Activated CD8-positive, alpha-beta memory T cell treated with anti-CD3 and anti-CD28 coated beads for 24 hours (primary cell): ENCODE measurements around the gene STK11.
A peak's percentile ranks its signal among the peaks of the same experiment; 100 is the strongest.

ENCODE experiments used
- DNase-seq: peaks from one replicate; pipeline ENCODE4 v3.0.0-alpha.2; 2020

STK11 gene

DNA sequence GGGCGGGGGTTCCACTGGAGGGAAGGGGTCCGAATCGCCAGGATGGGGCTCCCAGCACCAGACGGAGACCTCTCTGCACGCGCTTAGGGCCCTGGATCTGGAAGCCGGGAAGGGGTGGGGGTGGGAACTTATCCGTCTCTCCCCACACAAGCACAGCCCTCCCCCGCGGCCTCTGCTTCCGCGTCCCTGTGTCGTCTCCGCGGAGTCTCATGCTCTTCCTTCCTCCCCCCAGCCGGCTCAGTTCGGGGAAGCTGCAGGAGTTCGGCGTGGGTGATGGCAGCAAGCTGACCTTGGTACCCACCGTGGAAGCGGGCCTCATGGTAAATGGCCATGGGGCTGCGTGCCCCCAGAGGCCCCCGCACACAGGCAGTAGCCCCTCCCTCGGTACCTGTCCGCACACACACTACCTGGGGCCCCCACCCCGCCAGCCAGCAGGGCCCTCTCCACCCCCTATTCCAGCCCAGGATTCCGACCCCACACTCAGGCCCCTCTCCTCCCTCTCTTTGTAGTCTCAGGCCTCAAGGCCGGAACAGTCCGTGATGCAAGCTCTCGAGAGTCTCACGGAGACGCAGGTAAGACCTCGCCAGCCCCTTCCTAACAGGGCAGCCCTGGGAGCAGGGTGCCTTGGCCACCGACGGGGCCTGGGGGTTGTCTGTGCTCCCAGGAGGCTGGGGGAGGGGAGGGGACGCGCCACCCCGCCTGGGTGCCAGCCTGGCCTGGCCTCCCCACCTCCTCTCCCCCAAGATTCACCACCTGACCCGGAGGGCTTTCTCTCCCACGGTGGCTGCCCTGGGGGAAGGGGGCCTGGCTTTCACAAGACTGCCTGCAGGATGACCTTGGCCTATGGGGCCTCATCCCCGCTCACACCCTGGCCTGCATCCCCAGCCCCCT, 46.0 kb downstream of the STK11 start:
- peak; percentile 82 for DNase-seq

- peak; percentile 81 for DNase-seq
These were observed 46.7 kb downstream of the STK11 start for GRCh38 chr19:1252221-1252820.

GRCh38 chr19:1252821-1253513, 47.4 kb downstream of the STK11 start:
- peak; percentile 85 for DNase-seq

DNA sequence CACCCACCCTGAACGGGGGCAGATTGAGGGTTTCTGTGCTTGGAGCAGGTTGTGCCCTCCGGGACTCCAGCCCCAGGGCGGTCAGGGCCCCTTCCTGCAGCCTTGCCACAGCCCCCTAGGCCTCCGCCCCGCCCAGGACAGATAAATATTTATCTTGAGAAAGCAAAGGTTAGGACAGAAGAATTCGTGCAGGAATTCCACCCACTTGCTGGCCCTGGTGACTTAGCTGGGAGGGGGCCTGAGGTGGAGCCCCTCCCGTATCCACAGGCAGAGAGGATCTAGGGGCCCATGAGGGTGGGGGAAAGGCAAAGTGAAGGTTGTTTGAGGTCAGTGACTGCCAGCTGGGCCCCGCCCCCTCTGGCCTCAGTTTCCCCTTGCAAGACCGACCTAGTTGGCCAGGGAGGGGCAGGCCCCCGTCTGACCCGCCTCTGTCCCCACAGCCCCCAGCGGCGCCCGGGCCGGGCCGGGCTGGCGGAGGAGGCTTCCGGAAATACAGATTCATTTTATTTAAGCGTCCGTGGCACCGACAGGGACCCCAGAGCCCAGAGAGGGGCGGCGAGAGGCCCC, 48.0 kb downstream of the STK11 start:
- no peak for DNase-seq

- DNase-seq: no peak
These were observed 48.5 kb downstream of the STK11 start for GRCh38 chr19:1254081-1254527.

DNA sequence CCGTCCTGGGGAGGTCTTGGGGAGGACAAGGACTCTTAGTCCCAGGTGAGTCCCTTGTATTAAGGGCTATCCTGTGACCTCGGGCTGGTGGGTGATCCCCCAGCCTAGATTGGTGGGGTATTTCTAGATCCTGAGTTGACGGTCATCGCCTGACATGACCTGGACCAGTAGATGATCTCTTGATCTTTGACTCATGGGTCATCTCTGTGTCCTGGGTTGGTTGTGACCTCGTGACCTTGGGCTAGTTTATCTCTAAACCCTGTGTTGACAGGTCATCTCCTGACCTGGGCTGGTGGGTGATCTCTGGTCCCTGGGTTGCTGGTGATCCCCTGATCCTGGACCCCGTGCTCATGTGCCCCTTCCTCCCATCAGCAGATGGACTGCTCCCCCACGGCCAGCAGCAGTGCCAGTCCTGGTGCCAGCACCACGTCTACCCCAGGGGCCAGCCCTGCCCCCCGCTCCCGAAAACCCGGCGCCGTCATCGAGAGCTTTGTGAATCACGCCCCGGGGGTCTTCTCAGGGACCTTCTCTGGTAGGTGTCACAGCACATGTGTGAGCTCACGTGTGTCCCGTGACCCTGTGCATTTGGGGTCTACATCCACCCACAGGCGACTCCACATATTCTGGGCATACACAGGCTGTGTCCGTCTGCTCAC, 49.1 kb downstream of the STK11 start:
- no peak for DNase-seq

- DNase-seq: no peak
These were observed 49.9 kb downstream of the STK11 start for GRCh38 chr19:1255186-1256161.

DNA sequence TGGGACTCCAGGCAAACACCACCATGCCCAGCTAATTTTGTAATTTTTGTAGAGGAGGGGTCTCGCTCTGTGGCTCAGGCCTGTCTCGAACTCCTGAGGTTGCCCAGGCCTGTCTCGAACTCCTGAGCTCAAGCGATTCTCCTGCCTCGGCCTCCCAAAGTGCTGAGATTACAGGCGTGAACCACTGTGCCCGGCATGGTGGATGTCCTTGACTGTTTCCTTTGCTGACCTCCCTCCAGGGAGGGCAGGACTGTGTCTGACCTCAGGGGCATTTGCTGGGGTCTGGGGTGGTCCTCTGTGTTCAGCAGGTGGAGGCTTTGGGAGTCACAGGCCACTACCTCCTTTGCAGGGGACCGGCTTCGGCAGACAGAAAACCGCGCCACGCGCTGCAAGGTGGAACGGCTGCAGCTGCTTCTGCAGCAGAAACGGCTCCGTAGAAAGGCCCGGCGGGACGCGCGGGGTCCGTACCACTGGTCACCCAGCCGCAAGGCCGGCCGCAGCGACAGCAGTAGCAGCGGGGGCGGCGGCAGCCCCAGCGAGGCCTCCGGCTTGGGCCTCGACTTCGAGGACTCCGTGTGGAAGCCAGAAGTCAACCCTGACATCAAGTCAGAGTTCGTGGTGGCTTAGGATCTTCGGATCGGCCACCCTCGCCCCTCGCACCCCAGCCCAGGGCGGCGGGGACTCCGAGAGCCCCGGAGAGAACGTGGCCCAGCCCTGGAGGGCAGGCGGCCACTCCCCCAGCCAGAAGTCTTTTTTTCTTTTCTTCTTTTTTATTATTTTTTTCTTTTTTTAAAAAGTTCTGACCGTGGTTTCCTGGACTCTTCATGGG, 51.3 kb downstream of the STK11 start:
- DNase-seq: no peak

GRCh38 chr19:1257475-1258162, 52.0 kb downstream of the STK11 start:
- DNase-seq: no peak

DNA sequence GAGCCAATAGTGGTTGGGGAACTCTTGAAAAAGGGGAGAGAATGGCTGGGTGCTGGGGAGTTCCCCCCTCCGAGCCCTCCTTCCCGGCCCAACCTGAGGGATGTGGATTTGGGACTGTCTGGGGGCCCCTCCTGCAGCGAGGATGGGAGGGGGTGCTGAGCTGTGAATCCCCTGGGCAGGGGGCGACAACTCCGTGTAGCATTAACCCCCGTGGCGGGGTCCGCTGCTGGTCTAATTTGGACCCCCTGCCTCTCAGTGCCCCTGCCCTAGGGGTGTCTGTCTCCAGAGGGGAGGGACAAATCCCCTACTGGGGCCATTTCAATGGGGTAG, 52.5 kb downstream of the STK11 start:
- no peak for DNase-seq

- no peak for DNase-seq
These were observed 53.2 kb downstream of the STK11 start for GRCh38 chr19:1258707-1259205.

GRCh38 chr19:1259206-1259875, 53.8 kb downstream of the STK11 start:
- peak; percentile 89 for DNase-seq

- DNase-seq: no peak
These were observed 54.5 kb downstream of the STK11 start for GRCh38 chr19:1259876-1260748.

- DNase-seq: peak; percentile 98
These were observed 55.4 kb downstream of the STK11 start for GRCh38 chr19:1260749-1261537.

- DNase-seq: no peak
These were observed 55.9 kb downstream of the STK11 start for GRCh38 chr19:1261538-1261797.

- no peak for DNase-seq
These were observed 56.4 kb downstream of the STK11 start for GRCh38 chr19:1261798-1262622.

- no peak for DNase-seq
These were observed 57.1 kb downstream of the STK11 start for GRCh38 chr19:1262623-1263123.
